ENCODE results near the gene EPN2. TPM values are rescaled to one million over a fixed set of nuclear protein-coding genes. Genes with fewer than 3 reads are reported as not detected.

Gene EPN2
- total RNA-seq, 4 donors from 2014 or later = 18.9 to 31.8 (median 26.2) TPM

DNA sequence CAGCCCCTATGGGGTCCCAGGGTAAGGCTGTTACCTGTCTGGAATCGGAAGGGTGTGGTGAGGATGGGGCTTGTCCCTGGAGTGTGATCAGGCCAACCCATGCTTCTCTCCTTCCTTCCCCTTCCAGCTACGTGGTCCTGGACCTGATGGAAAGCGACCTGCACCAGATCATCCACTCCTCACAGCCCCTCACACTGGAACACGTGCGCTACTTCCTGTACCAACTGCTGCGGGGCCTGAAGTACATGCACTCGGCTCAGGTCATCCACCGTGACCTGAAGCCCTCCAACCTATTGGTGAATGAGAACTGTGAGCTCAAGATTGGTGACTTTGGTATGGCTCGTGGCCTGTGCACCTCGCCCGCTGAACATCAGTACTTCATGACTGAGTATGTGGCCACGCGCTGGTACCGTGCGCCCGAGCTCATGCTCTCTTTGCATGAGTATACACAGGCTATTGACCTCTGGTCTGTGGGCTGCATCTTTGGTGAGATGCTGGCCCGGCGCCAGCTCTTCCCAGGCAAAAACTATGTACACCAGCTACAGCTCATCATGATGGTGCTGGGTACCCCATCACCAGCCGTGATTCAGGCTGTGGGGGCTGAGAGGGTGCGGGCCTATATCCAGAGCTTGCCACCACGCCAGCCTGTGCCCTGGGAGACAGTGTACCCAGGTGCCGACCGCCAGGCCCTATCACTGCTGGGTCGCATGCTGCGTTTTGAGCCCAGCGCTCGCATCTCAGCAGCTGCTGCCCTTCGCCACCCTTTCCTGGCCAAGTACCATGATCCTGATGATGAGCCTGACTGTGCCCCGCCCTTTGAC lies 143.5 kb downstream of the EPN2 start:
- no peaks in the 10 kb centered on the region for H3K27me3 ChIP-seq
- H3K4me3 ChIP-seq = no peak overlapping the region
- peaks cover 16 to 31% of the 10 kb centered on the region in 2 donors for H3K4me1 ChIP-seq
- no peak overlapping the region for H3K27ac ChIP-seq
- DNase-seq (no peak), ATAC-seq (no peak)
- TF ChIP-seq POLR2A (IDR thresholded peaks at IDR 0.05) (no peak), CTCF (IDR thresholded peaks at IDR 0.05 in 4 of 5, conservative IDR thresholded peaks at IDR 0.05 in 1 of 5) (no peak)
- in situ Hi-C loops (cut with MboI; ENCODE audit: low sequenced_read_pairs in 4 of 4) = no loop called here
- intact Hi-C loops (cut with DNase I; ENCODE audit: low total_unique reads) = no loop called here
- peaks cover 0 to 44% of the 10 kb centered on the region in 2 donors for H3K36me3 ChIP-seq
- H3K9me3 ChIP-seq = no peaks in the 10 kb centered on the region

GRCh38 chr17:19381361-19381740 lies 144.2 kb downstream of the EPN2 start:
- Histone ChIP-seq H3K36me3 (peaks cover 0 to 44% of the 10 kb centered on the region in 2 donors), H3K9me3 (no peaks in the 10 kb centered on the region), H3K4me1 (peaks cover 23 to 38% of the 10 kb centered on the region in 2 donors), H3K27me3 (no peaks in the 10 kb centered on the region), H3K4me3 (no peak overlapping the region), H3K27ac (no peak overlapping the region)
- DNase-seq (no peak), ATAC-seq (no peak)
- TF ChIP-seq CTCF (IDR thresholded peaks at IDR 0.05 in 4 of 5, conservative IDR thresholded peaks at IDR 0.05 in 1 of 5) (no peak), POLR2A (IDR thresholded peaks at IDR 0.05) (no peak)
- intact Hi-C loops (cut with DNase I; ENCODE audit: low total_unique reads) (no loop called here), in situ Hi-C loops (cut with MboI; ENCODE audit: low sequenced_read_pairs in 4 of 4) (no loop called here)

- TF ChIP-seq POLR2A (IDR thresholded peaks at IDR 0.05) = no peak
- no peak for TF ChIP-seq CTCF (IDR thresholded peaks at IDR 0.05 in 4 of 5, conservative IDR thresholded peaks at IDR 0.05 in 1 of 5)
- DNase-seq (no peak), ATAC-seq (no peak)
- intact Hi-C loops (cut with DNase I; ENCODE audit: low total_unique reads) = no loop called here
- H3K27ac ChIP-seq = peak overlapping the region in 1 of 4 donors; percentile 10
- no peaks in the 10 kb centered on the region for H3K27me3 ChIP-seq
- H3K4me3 ChIP-seq = no peak overlapping the region
- H3K9me3 ChIP-seq = no peaks in the 10 kb centered on the region
- peaks cover 0 to 44% of the 10 kb centered on the region in 2 donors for H3K36me3 ChIP-seq
- in situ Hi-C loops (cut with MboI; ENCODE audit: low sequenced_read_pairs in 4 of 4) = no loop called here
- H3K4me1 ChIP-seq = peaks cover 24 to 39% of the 10 kb centered on the region in 2 donors
Observed at GRCh38 chr17:19381741-19382444, 144.7 kb downstream of the EPN2 start.

GRCh38 chr17:19382531-19383444 lies 145.6 kb downstream of the EPN2 start:
- in situ Hi-C loops (cut with MboI; ENCODE audit: low sequenced_read_pairs in 4 of 4) (no loop called here), intact Hi-C loops (cut with DNase I; ENCODE audit: low total_unique reads) (no loop called here)
- no peaks in the 10 kb centered on the region for H3K27me3 ChIP-seq
- H3K9me3 ChIP-seq = no peaks in the 10 kb centered on the region
- peaks cover 0 to 44% of the 10 kb centered on the region in 2 donors for H3K36me3 ChIP-seq
- DNase-seq = no peak
- H3K4me3 ChIP-seq = no peak overlapping the region
- H3K4me1 ChIP-seq = peaks cover 22 to 44% of the 10 kb centered on the region in 2 donors
- ATAC-seq = no peak
- peak overlapping the region in 1 of 4 donors; percentile 10 for H3K27ac ChIP-seq
- TF ChIP-seq POLR2A (IDR thresholded peaks at IDR 0.05) (no peak), CTCF (IDR thresholded peaks at IDR 0.05 in 4 of 5, conservative IDR thresholded peaks at IDR 0.05 in 1 of 5) (no peak)
